ENCODE measurements around the gene SLC39A1. TPM values are rescaled to one million over a fixed set of nuclear protein-coding genes. Genes with fewer than 3 reads are reported as not detected.

The SLC39A1 gene
- total and polyA plus RNA-seq, 2 donors (not counting 3 experiments of a cell fraction or from before 2014, with no cell fraction given) = 75.8 to 98.0 TPM

DNA sequence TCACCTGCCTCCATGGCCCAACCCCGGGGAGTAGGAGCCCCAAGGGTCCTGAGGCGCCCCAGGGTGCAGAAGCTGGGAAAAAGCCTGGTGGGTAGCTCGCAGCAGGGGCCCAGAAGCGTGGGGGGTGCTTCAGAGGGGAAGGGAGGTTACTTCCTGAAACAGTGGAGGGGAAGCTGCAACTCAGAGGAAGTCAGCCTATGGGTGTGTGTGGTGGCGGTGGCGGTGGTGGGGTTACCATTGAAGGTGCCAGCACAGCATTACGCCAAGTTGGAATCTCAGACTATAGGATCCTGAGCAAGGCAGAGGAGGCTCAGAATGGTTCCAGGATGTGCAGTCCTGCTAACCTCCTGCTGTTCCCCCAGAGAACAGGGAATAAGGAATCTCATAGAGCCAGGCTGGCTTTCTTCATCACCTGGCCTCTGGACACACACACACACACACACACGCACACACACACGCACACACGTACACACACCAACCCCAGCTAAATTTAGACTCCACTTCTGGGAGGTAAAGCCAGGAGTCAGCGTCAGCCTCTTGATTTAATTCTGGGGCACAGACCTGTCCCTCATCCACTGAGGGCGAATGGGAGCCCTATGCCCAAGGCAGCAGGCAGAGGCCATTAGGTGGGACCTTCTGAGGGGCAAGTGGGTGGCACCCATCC, 18.1 kb downstream of the SLC39A1 start:
- H2AFZ ChIP-seq (ENCODE audit: low read depth, low read length) = peak overlapping the region; percentile 8
- dilution Hi-C loops (cut with MboI; ENCODE audit: extremely low pct_ligation_motif_present, low sequenced_read_pairs) = no loop called here
- no peaks in the 10 kb centered on the region for H4K20me1 ChIP-seq (replicated peaks; ENCODE audit: control insufficient read depth, extremely low read depth, insufficient read depth, low read length)
- H3K4me3 ChIP-seq (replicated peaks in 1 of 3; ENCODE audit: insufficient read depth in 1 of 3, low read depth in 1 of 3, low read length in 3 of 3) = peak overlapping the region; percentile 42 to 88 (median 73)
- CTCF ChIA-PET = interaction anchor here (1.0 to 5.3 kb wide), 12 partner anchors 13 to 162 kb away, joined by 3 to 65 read pairs (median 18); partner anchors contain the start of genes CREB3L4, CRTC2, JTB and SLC39A1
- H3K9me3 ChIP-seq (replicated peaks; ENCODE audit: control insufficient read depth, insufficient read depth, low read length) = no peaks in the 10 kb centered on the region
- peak overlapping the region; percentile 63 for H3K27ac ChIP-seq (ENCODE audit: insufficient read depth, low read depth, low read length)
- peak overlapping the region; percentile 73 for H3K4me2 ChIP-seq (ENCODE audit: insufficient read depth, low read length)
- BruUV-seq (replicated peaks) = TSS peak; percentile 25
- no peaks in the 10 kb centered on the region for H3K27me3 ChIP-seq (ENCODE audit: control insufficient read depth in 2 of 2, insufficient read depth in 2 of 2, low read length in 2 of 2)
- H3K36me3 ChIP-seq (ENCODE audit: control insufficient read depth in 2 of 2, extremely low read depth in 1 of 2, insufficient read depth in 2 of 2, low read length in 2 of 2) = peaks cover 2 to 37% of the 10 kb centered on the region in 2 experiments
- no peak for FAIRE-seq
- H3K79me2 ChIP-seq (ENCODE audit: control insufficient read depth, insufficient read depth, low read length) = peaks cover 16% of the 10 kb centered on the region
- TF ChIP-seq POLR2AphosphoS5 (IDR thresholded peaks at IDR 0.05; ENCODE audit: insufficient read depth, low read depth, low read length) (no peak), GATA2 (IDR thresholded peaks at IDR 0.05; ENCODE audit: insufficient read depth, insufficient read length, low read depth, low read length) (no peak), EZH2 (IDR thresholded peaks at IDR 0.05; ENCODE audit: borderline replicate concordance, low read depth, low read length, severe bottlenecking) (no peak), MYC (IDR thresholded peaks at IDR 0.05; ENCODE audit: low read depth, low read length) (no peak), MAX (IDR thresholded peaks at IDR 0.05; ENCODE audit: insufficient read depth, insufficient read length) (no peak), POLR2A (IDR thresholded peaks at IDR 0.05; ENCODE audit: low read depth, low read length) (no peak), FOS (IDR thresholded peaks at IDR 0.05; ENCODE audit: borderline replicate concordance, insufficient read depth, low read length) (no peak)
- TF ChIP-seq, protein P1, sequence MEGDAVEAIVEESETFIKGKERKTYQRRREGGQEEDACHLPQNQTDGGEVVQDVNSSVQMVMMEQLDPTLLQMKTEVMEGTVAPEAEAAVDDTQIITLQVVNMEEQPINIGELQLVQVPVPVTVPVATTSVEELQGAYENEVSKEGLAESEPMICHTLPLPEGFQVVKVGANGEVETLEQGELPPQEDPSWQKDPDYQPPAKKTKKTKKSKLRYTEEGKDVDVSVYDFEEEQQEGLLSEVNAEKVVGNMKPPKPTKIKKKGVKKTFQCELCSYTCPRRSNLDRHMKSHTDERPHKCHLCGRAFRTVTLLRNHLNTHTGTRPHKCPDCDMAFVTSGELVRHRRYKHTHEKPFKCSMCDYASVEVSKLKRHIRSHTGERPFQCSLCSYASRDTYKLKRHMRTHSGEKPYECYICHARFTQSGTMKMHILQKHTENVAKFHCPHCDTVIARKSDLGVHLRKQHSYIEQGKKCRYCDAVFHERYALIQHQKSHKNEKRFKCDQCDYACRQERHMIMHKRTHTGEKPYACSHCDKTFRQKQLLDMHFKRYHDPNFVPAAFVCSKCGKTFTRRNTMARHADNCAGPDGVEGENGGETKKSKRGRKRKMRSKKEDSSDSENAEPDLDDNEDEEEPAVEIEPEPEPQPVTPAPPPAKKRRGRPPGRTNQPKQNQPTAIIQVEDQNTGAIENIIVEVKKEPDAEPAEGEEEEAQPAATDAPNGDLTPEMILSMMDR (IDR thresholded peaks at IDR 0.05; ENCODE audit: extremely low read depth in 1 of 2, insufficient read depth in 1 of 2, low read depth in 1 of 2, low read length in 2 of 2) = no peak
- DNase-seq (ENCODE audit: low read depth, low spot score) = peak; percentile 35
- peak overlapping the region; percentile 84 for H3K9ac ChIP-seq (replicated peaks; ENCODE audit: extremely low read depth, insufficient read depth, low read length)
- POLR2A ChIA-PET = interaction anchor here (1.0 to 1.3 kb wide), 2 partner anchors 18 to 22 kb away, joined by 3 to 4 read pairs; partner anchors contain the start of gene SLC39A1
- intact Hi-C loops (cut with micrococcal nuclease) = no loop called here
- H3K9me1 ChIP-seq (replicated peaks; ENCODE audit: control insufficient read depth, extremely low read depth, insufficient read depth, low read length) = no peaks in the 10 kb centered on the region
- peaks cover 9% of the 10 kb centered on the region for H3K4me1 ChIP-seq (ENCODE audit: control insufficient read depth, extremely low read depth, insufficient read depth, low read length)
